Measurements from ENCODE around the gene ARHGAP22. TPM values are rescaled to one million over a fixed set of nuclear protein-coding genes. Genes with fewer than 3 reads are reported as not detected.
A peak's percentile ranks its signal among the peaks of the same experiment; 100 is the strongest.

ARHGAP22 gene
- total and polyA plus RNA-seq, 2 experiments from 2014 or later: 41.9 to 44.4 TPM

DNA sequence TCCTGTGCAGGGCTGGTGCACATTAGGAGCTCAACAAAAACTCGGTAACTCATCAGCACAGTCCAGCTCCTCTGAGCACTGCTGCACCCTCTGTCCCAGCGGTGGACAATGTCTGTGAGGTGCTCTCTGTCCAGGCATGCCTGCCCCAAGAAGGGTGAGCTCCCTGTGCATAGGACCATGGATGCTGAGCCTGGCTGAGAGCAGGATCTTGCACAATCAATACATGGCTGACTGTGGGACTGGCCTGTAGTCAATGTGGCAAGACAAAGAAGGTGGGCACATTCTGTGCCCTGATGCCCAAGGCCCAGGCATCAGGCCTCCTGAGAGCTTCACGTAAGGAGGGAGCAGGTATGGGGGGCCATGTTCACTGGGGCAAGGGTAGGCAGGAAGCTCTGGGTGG is 17.1 kb downstream of the ARHGAP22 start:
- Histone ChIP-seq H3F3A (ENCODE audit: insufficient read depth) (peaks cover 42% of the 10 kb centered on the region), H3K27ac (peak overlapping the region; percentile 5; the same call in 1 of the 2 replicates), H3K79me2 (ENCODE audit: insufficient read depth) (peaks cover 93% of the 10 kb centered on the region), H3K9ac (no peak overlapping the region), H3K4me1 (ENCODE audit: insufficient read depth) (peaks cover 27% of the 10 kb centered on the region), H3K9me3 (ENCODE audit: low read depth) (no peaks in the 10 kb centered on the region), H3K9me2 (ENCODE audit: insufficient read depth) (no peaks in the 10 kb centered on the region), H3K36me3 (ENCODE audit: low read depth) (peaks cover 9% of the 10 kb centered on the region; the same call in 1 of the 2 replicates), H4K20me1 (ENCODE audit: insufficient read depth) (no peaks in the 10 kb centered on the region), H3K4me2 (ENCODE audit: unreplicated experiment) (no peak overlapping the region), H2AFZ (no peak overlapping the region), H3K4me3 (no peak overlapping the region), H3K27me3 (replicated peaks; ENCODE audit: insufficient read depth) (no peaks in the 10 kb centered on the region)
- no peak for TF ChIP-seq EZH2 (IDR thresholded peaks at IDR 0.05; ENCODE audit: insufficient read depth, poor library complexity, severe bottlenecking)
- TF ChIP-seq EZH2phosphoT487 (IDR thresholded peaks at IDR 0.05; ENCODE audit: insufficient read depth, low read depth): no peak
- in situ Hi-C loops (cut with MboI): no loop called here
- DNase-seq: no peak
- 93 to 96% methylated on average over 3 of the region's 3 CpGs for WGBS, 2 experiments (ENCODE audit: low coverage in 1 of 2, low lambda C conversion rate in 2 of 2, missing lambda C conversion rate in 2 of 2)

DNA sequence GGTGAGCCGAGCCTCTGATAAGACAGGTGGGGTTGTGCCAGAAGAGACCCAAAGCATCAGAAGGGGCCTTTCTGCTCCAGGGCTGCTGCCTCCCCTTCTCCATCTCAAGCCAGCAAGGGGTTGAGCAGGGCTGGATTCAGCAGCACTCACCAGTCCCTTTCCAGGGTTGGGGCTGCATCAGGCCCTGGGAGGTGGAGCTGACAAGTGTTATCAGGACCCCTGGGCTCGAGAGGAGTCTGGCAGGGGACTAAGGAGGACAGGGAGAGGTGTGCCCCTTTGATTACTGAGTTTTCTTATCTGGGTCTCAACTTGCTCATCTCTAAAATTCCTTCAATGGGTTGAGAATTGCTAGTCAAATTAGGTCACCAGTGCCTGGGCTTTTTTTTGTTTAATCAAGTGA is 17.8 kb downstream of the ARHGAP22 start:
- Histone ChIP-seq H3F3A (ENCODE audit: insufficient read depth) (peaks cover 42% of the 10 kb centered on the region), H3K9ac (no peak overlapping the region), H3K9me2 (ENCODE audit: insufficient read depth) (no peaks in the 10 kb centered on the region), H3K27ac (no peak overlapping the region), H3K9me3 (ENCODE audit: low read depth) (no peaks in the 10 kb centered on the region), H3K27me3 (replicated peaks; ENCODE audit: insufficient read depth) (no peaks in the 10 kb centered on the region), H3K4me2 (ENCODE audit: unreplicated experiment) (no peak overlapping the region), H3K4me3 (no peak overlapping the region), H4K20me1 (ENCODE audit: insufficient read depth) (no peaks in the 10 kb centered on the region), H3K36me3 (ENCODE audit: low read depth) (peaks cover 14% of the 10 kb centered on the region; the same call in 1 of the 2 replicates), H2AFZ (no peak overlapping the region), H3K4me1 (ENCODE audit: insufficient read depth) (peaks cover 27% of the 10 kb centered on the region), H3K79me2 (ENCODE audit: insufficient read depth) (peaks cover 93% of the 10 kb centered on the region)
- no peak for DNase-seq
- 77 to 80% methylated on average over 2 of the region's 2 CpGs for WGBS, 2 experiments (ENCODE audit: low coverage in 1 of 2, low lambda C conversion rate in 2 of 2, missing lambda C conversion rate in 2 of 2)
- TF ChIP-seq EZH2 (IDR thresholded peaks at IDR 0.05; ENCODE audit: insufficient read depth, poor library complexity, severe bottlenecking): no peak
- TF ChIP-seq EZH2phosphoT487 (IDR thresholded peaks at IDR 0.05; ENCODE audit: insufficient read depth, low read depth): no peak
- in situ Hi-C loops (cut with MboI): no loop called here

DNA sequence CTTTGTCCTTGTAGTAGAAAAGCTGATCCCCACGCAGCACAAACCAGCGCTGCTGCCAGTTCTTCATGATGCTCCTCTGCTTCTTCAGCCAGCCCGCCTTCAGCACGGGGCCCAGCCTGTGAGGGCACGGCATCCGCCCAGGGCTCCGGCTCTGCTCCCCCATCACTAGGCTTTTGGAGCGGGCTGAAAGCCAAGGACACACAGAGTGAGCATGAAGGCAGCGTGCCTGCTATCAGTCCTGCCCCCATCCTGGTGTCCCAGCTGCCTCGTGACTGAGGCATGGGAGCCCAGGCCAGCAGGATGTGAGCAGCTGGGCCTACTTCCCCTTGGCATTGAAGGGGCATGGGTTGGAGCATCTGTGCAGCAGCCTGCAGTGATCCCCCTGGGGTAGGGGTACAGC is 21.9 kb downstream of the ARHGAP22 start:
- no peak overlapping the region for H3K4me3 ChIP-seq
- 91 to 92% methylated on average over 10 of the region's 10 CpGs for WGBS, 2 experiments (ENCODE audit: low coverage in 1 of 2, low lambda C conversion rate in 2 of 2, missing lambda C conversion rate in 2 of 2)
- peaks cover 97% of the 10 kb centered on the region for H3K79me2 ChIP-seq (ENCODE audit: insufficient read depth)
- H3K9me2 ChIP-seq (ENCODE audit: insufficient read depth): no peaks in the 10 kb centered on the region
- H3K27ac ChIP-seq: no peak overlapping the region
- no peak overlapping the region for H3K9ac ChIP-seq
- peaks cover 14% of the 10 kb centered on the region for H3K4me1 ChIP-seq (ENCODE audit: insufficient read depth)
- H3K9me3 ChIP-seq (ENCODE audit: low read depth): no peaks in the 10 kb centered on the region
- H3K36me3 ChIP-seq (ENCODE audit: low read depth): peaks cover 31% of the 10 kb centered on the region
- TF ChIP-seq EZH2phosphoT487 (IDR thresholded peaks at IDR 0.05; ENCODE audit: insufficient read depth, low read depth) (no peak), EZH2 (IDR thresholded peaks at IDR 0.05; ENCODE audit: insufficient read depth, poor library complexity, severe bottlenecking) (no peak)
- DNase-seq: no peak
- no peaks in the 10 kb centered on the region for H4K20me1 ChIP-seq (ENCODE audit: insufficient read depth)
- in situ Hi-C loops (cut with MboI): no loop called here
- no peaks in the 10 kb centered on the region for H3K27me3 ChIP-seq (replicated peaks; ENCODE audit: insufficient read depth)
- no peak overlapping the region for H2AFZ ChIP-seq
- peaks cover 14% of the 10 kb centered on the region for H3F3A ChIP-seq (ENCODE audit: insufficient read depth)
- H3K4me2 ChIP-seq (ENCODE audit: unreplicated experiment): no peak overlapping the region

DNA sequence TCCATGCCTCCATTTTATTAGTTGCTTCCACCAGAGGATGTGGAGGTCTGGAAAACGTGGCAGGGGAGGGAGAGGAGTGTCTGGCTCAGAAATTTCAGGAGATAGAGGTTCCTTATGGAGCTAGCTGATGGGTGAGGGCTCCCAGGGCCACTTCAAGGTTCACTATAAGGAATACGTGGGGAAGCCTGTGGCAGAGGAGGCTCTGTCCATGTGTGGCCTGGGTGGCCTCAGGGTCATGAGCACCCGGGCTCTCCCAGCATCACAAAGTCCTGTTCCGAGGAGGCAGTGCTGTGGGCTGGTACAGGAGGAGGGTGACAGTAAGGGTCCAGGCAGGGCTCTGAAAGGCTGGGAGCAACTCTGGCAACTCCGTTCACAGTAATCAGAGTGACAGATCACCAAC is 24.6 kb downstream of the ARHGAP22 start:
- Histone ChIP-seq H2AFZ (no peak overlapping the region), H3K27ac (no peak overlapping the region), H3K79me2 (ENCODE audit: insufficient read depth) (peaks cover 95% of the 10 kb centered on the region), H3K4me1 (ENCODE audit: insufficient read depth) (peaks cover 9% of the 10 kb centered on the region), H3K4me3 (no peak overlapping the region), H3K9me3 (ENCODE audit: low read depth) (no peaks in the 10 kb centered on the region), H3F3A (ENCODE audit: insufficient read depth) (0 out of 2 replicates have a peak, but pooled peaks cover 8% of the 10 kb centered on the region), H4K20me1 (ENCODE audit: insufficient read depth) (no peaks in the 10 kb centered on the region), H3K27me3 (replicated peaks; ENCODE audit: insufficient read depth) (no peaks in the 10 kb centered on the region), H3K4me2 (ENCODE audit: unreplicated experiment) (no peak overlapping the region), H3K9ac (no peak overlapping the region), H3K36me3 (ENCODE audit: low read depth) (peaks cover 28% of the 10 kb centered on the region), H3K9me2 (ENCODE audit: insufficient read depth) (no peaks in the 10 kb centered on the region)
- TF ChIP-seq EZH2 (IDR thresholded peaks at IDR 0.05; ENCODE audit: insufficient read depth, poor library complexity, severe bottlenecking) (no peak), EZH2phosphoT487 (IDR thresholded peaks at IDR 0.05; ENCODE audit: insufficient read depth, low read depth) (no peak)
- DNase-seq: no peak
- in situ Hi-C loops (cut with MboI): no loop called here
- 74% methylated on average over 5 of the region's 5 CpGs for WGBS, 2 experiments (ENCODE audit: low coverage in 1 of 2, low lambda C conversion rate in 2 of 2, missing lambda C conversion rate in 2 of 2)
